K562 (cell line): ENCODE results near the gene GRIK5. TPM values are rescaled to one million over a fixed set of nuclear protein-coding genes. Genes with fewer than 3 reads are reported as not detected.

Source experiments
- ETV6 ChIP-seq, 3 experiments: fragments of 150-350 bp in 1 of 3; sonication (generic) in 1 of 3; formaldehyde crosslinking in 1 of 3; IDR thresholded peaks; 2 replicates each; pipeline versions ENCODE4 v1.6.1 to v1.8.0; 2014 to 2022; ENCODE audit warnings: borderline replicate concordance in 2 of 3, low read depth in 2 of 3, antibody characterized with exemption in 1 of 3, low read length in 1 of 3, mild to moderate bottlenecking in 1 of 3, missing genetic modification reagents in 1 of 3
- HEY1 ChIP-seq: fragments of 250-450 bp; sonication (Bioruptor Pico); IDR thresholded peaks from 2 replicates; pipeline ENCODE4 v1.5.0; 2020; ENCODE audit warnings: mild to moderate bottlenecking, moderate library complexity, borderline replicate concordance
- NBN ChIP-seq: fragments of 450-650 bp; IDR thresholded peaks from 2 replicates; pipeline ENCODE4 v1.6.1; 2016; ENCODE audit warnings: low read depth, mild to moderate bottlenecking
- PHF20 ChIP-seq: fragments of 450-650 bp; IDR thresholded peaks from 2 replicates; pipeline ENCODE4 v1.6.1; 2018; ENCODE audit not compliant: partially characterized antibody
- SREBF1 ChIP-seq: fragments of 150-350 bp; IDR thresholded peaks from 2 replicates; pipeline ENCODE4 v1.6.1; 2014; ENCODE audit warnings: antibody characterized with exemption, low read depth, low read length, borderline replicate concordance
- SRSF3 ChIP-seq: fragments of 200-400 bp; formaldehyde crosslinking; IDR thresholded peaks from 2 replicates; pipeline ENCODE4 v1.6.1; 2016; ENCODE audit warnings: mild to moderate bottlenecking, low read length, moderate library complexity; ENCODE audit not compliant: insufficient read depth
- USF1 ChIP-seq: sonication (generic); formaldehyde crosslinking; IDR thresholded peaks from 2 replicates; pipeline ENCODE4 v1.9.0; 2022; ENCODE audit warnings: mild to moderate bottlenecking, missing genetic modification reagents
- ZBTB43 ChIP-seq: sonication (generic); formaldehyde crosslinking; IDR thresholded peaks from 2 replicates; pipeline ENCODE4 v1.8.0; 2023; ENCODE audit warnings: mild to moderate bottlenecking, missing genetic modification reagents
- ZC3H8 ChIP-seq: fragments of 450-650 bp; IDR thresholded peaks from 2 replicates; pipeline ENCODE4 v1.6.1; 2017
- ZFX ChIP-seq: sonication (generic); formaldehyde crosslinking; IDR thresholded peaks from 2 replicates; pipeline ENCODE4 v1.8.0; 2022; ENCODE audit warnings: mild to moderate bottlenecking, missing genetic modification reagents, moderate library complexity
- ZKSCAN8 ChIP-seq: fragments of 200-800 bp; sonication (Bioruptor generic); IDR thresholded peaks from 2 replicates; pipeline ENCODE4 v1.6.1; 2016; ENCODE audit warnings: missing genetic modification characterization, missing compliant biosample characterization
- ZNF354B ChIP-seq: fragments of 250-450 bp; sonication (Bioruptor Pico); IDR thresholded peaks from 2 replicates; pipeline ENCODE4 v1.4.0; 2020
- ZNF584 ChIP-seq: fragments of 200-800 bp; sonication (Bioruptor generic); IDR thresholded peaks from 2 replicates; pipeline ENCODE4 v1.6.1; 2016; ENCODE audit warnings: low read depth, mild to moderate bottlenecking, missing genetic modification characterization, missing compliant biosample characterization
- ZNF609 ChIP-seq: sonication (generic); formaldehyde crosslinking; IDR thresholded peaks from 2 replicates; pipeline ENCODE4 v1.8.1; 2023; ENCODE audit warnings: missing genetic modification reagents, mild to moderate bottlenecking, borderline replicate concordance
- polyA plus RNA-seq, 8 experiments: library from polyadenylated mRNA; depleted of rRNA in 4 of 8; stranded (reverse) in 5 of 8; unstranded in 3 of 8; fragments of >200 nt; fragmentation: Nextera tagmentation in 2 of 8; fragmentation: Illumina TruSeq in 1 of 8; extraction: Ambion mirVana in 2 of 8; extraction: Trizol in 1 of 8; gene quantifications; 2 replicates each; pipeline versions ENCODE4 v1.2.1 to v1.2.3, GENCODE V29; 2011 to 2014; ENCODE audit warnings: inconsistent platforms in 1 of 8, missing spikeins in 1 of 8
- total RNA-seq, 7 experiments: library from RNA; depleted of rRNA in 6 of 7; stranded (reverse); fragments of >200 nt in 6 of 7; fragmentation: Illumina TruSeq in 2 of 7; extraction: Trizol in 2 of 7; gene quantifications; 2 replicates each; pipeline versions ENCODE4 v1.2.1 to v1.2.3, GENCODE V29; 2011 to 2021; ENCODE audit warnings: low replicate concordance in 1 of 7
- TF ChIP-seq, protein P1 (sequence below): fragments of 200-800 bp; sonication (Bioruptor generic); IDR thresholded peaks from 2 replicates; pipeline ENCODE4 v1.6.1; 2017; ENCODE audit warnings: missing genetic modification characterization, missing compliant biosample characterization
- TF ChIP-seq, protein P2 (sequence below): fragments of 450-650 bp; formaldehyde crosslinking; IDR thresholded peaks from 2 replicates; pipeline ENCODE4 v1.4.0; 2020; ENCODE audit warnings: mild to moderate bottlenecking

Gene GRIK5
- total and polyA plus RNA-seq, 9 of the 15 experiments (the other 6 are each of a cell fraction or from before 2014, with no cell fraction given), result 0.04 to 0.55 (median 0.27) TPM; not detected in 2

DNA sequence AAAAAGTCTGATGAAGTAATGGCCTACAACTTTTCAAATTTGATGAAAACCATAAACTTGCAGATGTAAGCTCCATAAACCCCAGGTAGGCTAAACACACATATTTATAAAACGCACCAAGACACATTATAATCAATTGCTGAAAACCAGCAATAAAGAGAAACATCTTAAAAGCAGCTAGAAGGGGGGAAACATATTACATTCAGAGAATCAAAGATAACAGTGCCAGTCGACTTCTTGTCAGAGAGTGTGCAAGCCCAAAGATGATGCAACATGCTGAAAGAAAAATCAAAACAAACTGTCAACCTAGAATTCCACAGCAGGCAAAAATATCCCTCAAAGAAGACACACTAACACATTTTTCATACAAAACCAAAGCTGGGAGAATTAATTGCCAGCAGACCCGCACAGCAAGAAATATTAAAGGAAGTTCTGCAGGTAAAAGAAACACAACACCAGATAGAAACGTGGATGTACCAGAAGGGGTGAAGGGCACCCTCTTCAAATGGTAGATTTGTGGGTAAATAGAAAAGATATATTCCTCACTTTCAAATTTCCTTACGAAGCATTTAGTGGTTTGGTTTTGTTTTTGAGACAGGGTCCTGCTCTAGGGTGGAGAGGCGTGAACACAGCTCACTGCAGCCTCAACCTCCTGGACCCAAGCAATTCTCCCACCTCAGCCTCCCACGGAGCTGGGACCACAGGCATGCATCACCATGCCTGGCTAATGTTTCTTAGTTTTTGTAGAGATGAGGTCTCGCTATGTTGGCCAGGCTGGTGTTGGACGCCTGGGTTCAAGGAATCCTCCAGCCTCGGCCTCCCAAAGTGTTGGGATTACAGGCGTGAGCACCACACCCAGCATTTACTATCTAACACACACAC is 59.5 kb downstream of the GRIK5 start (continued):
- TF ChIP-seq, protein P1, sequence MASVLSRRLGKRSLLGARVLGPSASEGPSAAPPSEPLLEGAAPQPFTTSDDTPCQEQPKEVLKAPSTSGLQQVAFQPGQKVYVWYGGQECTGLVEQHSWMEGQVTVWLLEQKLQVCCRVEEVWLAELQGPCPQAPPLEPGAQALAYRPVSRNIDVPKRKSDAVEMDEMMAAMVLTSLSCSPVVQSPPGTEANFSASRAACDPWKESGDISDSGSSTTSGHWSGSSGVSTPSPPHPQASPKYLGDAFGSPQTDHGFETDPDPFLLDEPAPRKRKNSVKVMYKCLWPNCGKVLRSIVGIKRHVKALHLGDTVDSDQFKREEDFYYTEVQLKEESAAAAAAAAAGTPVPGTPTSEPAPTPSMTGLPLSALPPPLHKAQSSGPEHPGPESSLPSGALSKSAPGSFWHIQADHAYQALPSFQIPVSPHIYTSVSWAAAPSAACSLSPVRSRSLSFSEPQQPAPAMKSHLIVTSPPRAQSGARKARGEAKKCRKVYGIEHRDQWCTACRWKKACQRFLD, result peak; percentile 35
- TF ChIP-seq USF1 (no peak), ZKSCAN8 (CRISPR knock-in tag) (peak; percentile 57; the same call in 1 of the 2 replicates), ZNF609 (CRISPR knock-in tag) (no peak), PHF20 (no peak), ZBTB43 (CRISPR knock-in tag) (no peak), SRSF3 (no peak), SREBF1 (no peak), NBN (no peak; the same call in none of the 2 replicates), ZNF584 (CRISPR knock-in tag) (peak; percentile 77), ZFX (CRISPR knock-in tag) (no peak), ZNF354B (CRISPR knock-in tag) (peak; percentile 78; the same call in 1 of the 2 replicates), HEY1 (no peak), ZC3H8 (no peak), ETV6 (IDR thresholded peaks at IDR 0.05; ENCODE audit: borderline replicate concordance in 1 of 2, low read depth in 2 of 2, low read length in 1 of 2) (no peak), ETV6 (CRISPR knock-in tag; IDR thresholded peaks at IDR 0.05; ENCODE audit: borderline replicate concordance) (no peak)
- TF ChIP-seq, protein P2, sequence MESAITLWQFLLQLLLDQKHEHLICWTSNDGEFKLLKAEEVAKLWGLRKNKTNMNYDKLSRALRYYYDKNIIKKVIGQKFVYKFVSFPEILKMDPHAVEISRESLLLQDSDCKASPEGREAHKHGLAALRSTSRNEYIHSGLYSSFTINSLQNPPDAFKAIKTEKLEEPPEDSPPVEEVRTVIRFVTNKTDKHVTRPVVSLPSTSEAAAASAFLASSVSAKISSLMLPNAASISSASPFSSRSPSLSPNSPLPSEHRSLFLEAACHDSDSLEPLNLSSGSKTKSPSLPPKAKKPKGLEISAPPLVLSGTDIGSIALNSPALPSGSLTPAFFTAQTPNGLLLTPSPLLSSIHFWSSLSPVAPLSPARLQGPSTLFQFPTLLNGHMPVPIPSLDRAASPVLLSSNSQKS (CRISPR knock-in tag), result no peak
